GM19455 (cell line): ENCODE measurements around the gene PDE3B.
A peak's percentile ranks its signal among the peaks of the same experiment; 100 is the strongest.
"Not testable (repeated sequence)": the region's sequence is repeated elsewhere in the genome, so short reads cannot be mapped to it uniquely, and the experiment has no call there.

ENCODE experiments used
- ATAC-seq: cut with Tn5 transposase; IDR thresholded peaks from one replicate; pipeline ENCODE4 v1.9.1; 2021; ENCODE audit not compliant: unreplicated experiment

The PDE3B gene

DNA sequence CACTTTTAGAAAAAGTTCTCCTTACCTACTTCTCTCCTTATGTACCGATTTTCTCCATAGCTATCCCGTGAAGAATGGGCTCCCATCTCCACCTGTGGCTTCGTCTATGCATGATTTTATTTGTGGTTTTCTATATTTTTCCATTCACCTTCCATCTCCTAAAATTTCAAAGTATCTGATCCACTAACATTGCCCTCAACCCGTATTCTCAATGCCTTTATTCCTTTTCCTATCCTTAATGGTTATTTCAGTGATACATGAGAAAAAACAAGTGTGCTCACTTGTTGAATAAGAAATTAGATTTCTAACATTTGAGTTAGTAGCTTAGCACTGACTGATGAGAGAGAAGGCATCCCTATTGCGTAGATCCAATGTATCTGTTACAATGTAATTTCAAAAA is 231.6 kb downstream of the PDE3B start:
- no peak for ATAC-seq

DNA sequence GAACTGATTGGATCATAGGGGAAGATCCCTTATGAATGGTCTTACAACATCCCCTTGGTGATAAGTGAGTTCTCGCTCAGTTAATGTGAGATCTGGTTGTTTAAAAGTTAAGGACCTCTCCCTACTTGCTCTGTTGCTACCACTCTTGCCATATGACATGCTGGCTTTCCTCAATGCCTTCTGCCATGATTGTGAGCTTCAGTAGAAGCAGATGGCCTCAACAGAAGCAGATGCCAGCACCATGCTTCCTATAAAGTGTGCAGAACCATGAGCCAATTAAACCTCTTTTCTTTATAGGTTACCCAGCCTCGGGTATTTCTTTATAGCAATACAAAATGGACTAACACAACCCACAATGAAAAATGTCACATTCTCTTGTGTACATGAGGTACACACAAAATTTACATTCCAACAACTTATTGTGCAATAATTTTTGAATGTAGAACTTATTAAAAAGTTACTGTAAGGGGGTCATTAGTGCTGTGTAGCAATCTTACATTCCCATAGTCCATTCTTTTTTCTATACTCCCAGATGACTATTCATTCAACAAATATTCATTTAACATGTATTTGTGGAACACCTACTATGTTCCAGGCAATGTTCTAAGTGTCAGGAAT is 238.1 kb downstream of the PDE3B start:
- no peak for ATAC-seq

DNA sequence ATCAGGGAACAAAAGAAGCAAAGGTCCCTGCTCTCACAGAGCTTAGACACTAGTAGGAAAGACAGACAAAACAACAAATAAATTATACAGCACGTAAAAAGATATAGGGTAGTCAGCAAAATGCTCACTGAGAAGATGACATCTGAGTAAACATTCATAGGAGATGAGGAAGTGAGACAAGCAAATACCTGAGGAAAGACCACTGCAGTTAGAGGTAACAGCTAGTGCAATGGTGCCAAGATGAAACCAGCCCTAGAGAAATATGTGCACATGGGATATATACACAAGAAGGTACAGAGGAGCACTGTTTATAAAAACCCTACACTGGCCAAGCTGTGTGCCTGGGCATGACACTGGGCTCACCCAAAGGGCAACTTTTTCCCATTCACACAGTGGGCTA is 238.6 kb downstream of the PDE3B start:
- ATAC-seq: no peak

DNA sequence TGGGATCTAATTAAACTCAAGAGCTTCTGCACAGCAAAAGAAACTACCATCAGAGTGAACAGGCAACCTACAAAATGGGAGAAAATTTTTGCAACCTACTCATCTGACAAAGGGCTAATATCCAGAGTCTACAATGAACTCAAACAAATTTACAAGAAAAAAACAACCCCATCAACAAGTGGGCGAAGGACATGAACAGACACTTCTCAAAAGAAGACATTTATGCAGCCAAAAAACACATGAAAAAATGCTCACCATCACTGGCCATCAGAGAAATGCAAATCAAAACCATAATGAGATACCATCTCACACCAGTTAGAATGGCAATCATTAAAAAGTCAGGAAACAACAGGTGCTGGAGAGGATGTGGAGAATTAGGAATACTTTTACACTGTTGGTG is 240.1 kb downstream of the PDE3B start:
- ATAC-seq: not testable (repeated sequence)

DNA sequence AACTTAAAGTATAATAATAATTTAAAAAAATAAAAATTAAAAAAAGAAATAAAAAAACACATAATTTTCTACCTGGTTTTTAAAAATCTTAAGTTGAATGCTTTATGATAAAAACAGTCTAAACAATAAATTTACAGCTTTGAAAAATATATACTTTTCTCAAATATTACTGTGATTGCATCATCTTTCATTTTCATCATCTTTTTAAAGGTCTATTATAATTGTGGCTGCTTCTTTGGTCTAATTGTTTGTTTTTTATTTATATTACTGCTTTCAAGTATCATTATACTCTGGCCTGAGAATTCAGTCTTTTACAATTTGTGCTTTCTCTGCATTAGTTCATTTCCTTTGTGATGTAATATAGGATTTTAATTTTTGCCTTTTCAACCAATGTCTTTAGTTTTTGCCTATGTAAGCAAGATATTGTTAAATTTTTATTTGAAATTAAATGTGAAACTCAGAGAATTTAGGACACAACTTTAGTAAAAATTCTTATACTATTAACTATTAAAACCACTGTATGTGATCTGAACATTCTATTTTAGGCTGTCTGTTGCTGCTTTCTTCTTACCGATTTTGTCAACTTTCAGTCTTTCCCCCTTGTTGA is 241.2 kb downstream of the PDE3B start:
- ATAC-seq: no peak

DNA sequence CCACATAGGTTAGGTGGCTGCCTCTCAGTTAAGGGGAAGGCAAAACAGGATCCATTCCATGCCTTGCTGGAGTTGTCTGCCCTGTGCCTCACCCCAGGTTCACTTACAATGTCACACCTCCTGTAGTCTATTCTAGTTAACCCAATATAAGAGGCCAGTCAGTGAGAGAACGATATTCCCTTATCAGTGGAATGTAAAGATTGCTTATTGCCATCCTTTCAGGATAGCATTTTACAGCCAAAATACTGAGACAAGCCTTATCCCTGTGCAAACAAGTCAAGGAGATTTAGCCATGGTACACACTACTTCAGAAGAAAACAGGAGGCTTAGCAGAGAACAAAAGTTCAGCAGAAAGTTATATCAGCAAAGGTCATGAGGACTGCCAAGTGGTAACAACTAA is 242.9 kb downstream of the PDE3B start:
- ATAC-seq: no peak

DNA sequence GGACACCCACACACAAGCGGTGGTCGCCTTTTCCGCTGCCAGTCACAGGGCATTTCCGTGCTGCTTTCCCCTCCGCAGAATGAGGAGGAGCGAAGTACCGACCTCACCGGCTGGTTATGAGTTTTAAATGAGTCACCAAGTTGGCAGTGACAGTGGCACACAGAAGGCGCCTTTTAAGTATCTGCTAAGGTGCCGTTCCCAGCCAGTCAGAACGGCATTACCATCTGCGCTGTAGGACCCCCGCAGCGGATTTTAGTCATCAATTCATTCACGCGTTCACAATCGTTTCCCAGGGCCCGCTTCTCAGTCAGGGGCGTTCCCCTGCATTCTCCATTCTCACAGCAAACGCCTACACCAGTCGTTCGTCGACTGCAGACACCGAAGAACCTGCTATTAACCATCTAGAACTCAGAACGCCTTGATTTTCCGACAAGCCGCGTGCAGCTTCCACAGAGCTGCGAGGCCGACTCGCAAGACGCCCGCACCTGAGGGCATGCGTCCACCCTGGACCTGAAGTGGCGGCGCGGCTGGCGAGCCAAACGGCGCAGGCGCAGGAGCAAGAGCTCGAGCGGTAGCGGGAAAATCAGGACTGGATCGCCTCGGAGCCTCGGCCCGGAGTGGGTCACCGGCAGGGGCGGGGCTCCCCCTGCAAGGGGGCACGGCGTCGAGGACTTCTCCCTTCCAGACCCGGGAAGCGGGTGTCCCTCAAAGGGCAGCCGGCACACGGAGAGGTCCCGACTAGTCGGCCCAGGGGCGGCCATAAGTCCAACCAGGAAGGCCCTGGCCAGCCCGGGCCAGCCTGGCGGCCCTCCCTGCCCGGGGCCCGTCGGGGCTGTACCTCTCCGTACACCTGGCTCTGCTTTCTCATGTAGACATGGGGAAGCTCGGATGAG is 247.8 kb downstream of the PDE3B start:
- ATAC-seq: peak; percentile 59

DNA sequence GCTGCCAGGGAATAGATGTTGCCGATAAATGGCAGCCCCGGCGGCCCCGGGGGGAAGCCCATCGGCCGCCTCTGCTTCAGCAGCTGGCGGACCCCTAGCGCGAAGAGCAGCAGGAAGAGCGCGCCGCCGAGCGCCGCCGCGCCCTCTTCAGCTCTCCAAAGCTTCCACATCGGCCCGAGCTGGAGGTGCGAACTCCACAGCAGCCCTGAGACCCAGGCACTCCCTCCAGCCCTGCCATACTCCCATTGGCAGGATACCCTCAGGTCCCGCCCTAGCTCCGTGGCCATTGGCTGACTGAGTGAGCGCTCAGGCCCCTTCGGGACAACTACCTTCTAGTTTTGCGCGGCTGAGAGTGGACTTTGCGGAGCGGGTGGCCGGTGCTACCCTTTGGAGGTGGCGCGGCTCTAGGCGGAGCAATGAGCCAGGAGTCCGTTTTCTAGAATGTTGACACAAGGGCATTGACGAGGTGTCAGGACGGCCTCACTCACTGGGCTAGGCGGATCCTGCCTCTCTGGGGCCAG is 248.5 kb downstream of the PDE3B start, which contains the start of gene CYP2R1:
Gene CYP2R1 (minus strand): TSS at position 196 of the 521 bp plus-strand sequence. CDS start 26 bp downstream, at position 170.
- peak; percentile 95 for ATAC-seq

DNA sequence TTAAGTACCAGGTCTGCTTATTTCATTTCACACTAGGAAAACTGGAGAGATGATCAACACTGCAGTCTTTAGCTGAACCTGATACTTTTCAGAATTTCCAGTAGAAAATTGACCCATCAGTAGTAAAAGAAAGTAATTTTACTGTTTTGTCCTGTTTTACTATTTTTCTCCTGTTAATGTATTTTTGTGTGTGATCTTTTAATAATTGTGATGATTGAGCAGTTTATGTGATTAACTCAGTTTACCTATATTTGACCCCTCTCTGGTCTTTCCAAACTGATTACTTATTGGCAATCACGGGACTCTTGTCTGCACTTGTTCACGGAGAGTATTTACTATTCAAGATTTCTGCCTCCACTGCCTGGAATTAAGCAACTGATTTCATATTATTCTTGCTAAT is 249.0 kb downstream of the PDE3B start:
- no peak for ATAC-seq

DNA sequence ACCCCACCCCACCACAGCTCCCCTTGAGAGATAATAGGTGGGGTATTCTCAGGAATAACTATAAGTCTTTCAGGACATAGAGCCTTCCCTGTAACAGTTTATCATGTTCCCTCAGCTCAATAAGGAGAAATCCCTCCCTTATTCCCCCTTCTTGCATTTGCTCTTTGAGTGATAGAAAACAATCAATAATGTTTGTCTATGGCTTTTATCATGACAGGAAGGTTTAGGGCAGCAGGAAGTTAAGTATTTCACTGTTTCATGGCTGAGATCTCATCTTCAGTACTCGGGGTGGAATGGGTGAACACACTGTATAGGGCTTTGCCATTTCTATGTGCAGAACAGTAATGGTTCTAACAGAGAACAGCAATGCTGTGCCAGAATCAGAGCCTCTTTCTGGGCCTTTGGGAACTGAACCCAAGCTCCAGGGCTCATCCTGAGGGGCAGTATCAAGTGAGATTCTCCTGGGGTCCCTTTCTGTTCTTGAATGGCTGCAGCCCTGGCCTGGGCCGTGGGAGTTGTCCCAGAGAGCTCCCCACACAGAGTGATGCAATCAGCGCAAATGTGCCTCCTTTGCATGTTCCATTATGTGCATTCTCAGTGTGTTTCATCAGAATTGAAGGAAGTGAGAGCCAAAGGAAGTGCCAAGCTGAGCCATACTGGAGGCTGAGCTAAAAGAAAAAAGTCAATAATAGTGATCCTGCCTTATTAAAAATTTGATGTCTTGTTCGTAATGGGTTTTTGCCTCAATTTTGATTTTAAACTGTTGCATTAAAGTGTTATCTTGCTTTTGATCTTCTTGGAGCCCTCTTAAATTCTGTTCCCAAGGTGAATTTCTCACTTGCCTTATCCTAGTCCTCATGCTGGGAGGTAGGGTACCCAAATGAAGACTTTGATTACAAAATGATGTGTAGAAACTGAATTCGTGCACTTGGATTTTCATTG is 251.3 kb downstream of the PDE3B start:
- ATAC-seq: no peak

DNA sequence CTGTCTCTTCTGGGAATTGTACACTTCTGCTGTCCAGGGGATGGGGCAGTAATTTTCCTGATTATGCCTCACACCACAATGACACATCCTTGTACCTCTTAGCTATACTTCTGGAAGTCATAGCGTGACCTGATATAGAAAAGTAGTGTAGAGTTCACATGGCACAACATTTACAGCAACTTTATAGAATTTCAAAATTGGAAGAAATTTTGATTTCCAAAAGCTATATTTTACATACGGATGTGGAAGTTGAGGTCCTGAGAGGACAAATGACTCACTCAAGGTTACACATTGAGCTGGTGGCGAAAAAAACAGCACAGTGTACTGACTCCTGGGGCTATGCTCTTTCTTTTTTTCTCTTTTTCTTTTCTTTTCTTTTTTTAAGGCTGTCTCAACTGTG is 254.8 kb downstream of the PDE3B start:
- ATAC-seq: no peak

DNA sequence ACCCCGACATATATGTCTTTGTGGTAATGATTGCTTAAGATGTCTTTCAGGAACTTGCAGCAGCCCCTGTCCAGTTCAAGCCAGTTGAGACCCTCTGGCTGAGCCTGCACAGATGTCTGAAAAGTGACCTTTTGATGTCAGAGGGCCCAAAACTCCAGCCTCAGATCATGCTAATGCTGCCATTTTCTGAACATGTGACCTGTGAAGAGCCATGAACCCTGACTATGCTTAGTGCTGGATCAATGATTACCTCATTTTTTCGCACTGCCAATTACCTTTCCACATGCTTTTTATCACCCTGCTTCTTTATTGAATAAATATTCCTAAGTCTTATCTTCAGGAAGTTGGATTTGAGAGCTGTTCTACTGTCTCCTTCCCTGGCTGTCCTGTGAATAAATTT is 255.3 kb downstream of the PDE3B start:
- no peak for ATAC-seq

DNA sequence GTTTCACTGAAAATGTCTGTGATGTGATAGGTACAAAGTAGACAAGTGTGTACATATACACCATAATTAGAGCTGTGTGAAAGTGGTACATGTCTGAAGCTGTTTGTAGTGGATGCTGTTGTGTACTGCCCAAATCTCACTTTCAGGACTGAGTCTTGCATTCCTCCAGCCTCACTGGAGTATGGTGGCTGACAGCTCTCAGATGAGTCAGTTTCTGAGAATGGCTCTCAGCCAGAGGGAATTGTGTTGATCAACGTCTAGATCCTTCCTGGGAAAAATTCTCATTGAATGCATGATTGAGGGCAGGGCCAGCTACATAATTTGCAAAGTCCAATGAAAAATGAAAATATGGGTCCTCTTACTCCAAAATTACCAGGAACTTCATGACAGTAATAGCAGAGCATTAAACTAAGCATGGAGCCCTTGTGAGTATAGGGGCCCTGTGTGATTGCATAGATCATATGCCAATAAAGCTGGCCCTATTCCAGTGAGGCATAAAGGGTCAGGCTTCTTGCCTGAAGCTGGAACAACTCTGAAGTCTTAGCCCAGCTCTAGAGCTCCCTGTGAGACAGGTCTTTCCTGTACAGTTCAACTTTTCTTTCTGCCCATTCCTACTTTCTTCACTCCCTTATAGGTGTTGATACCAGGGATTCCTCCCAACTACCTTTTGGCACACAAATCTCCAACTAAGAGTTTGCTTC is 259.2 kb downstream of the PDE3B start:
- no peak for ATAC-seq

DNA sequence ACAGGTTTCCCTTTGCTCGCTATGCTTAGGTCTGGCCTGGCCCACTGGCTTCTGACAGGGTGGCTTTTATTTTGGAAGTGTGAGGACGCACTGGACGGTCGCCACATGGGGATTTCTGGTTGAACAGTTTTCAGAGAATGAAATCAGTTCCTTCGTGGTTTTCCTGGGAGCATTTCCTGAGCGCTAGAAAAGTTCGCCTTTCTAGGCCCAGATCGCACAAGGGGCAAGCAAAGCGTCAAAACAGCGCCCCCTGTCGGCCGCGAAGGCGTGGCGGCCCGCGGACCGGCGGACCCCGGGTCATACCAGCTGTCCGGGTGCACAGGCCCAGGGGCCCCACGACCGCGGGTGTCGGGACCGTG is 261.1 kb downstream of the PDE3B start:
- ATAC-seq: peak; percentile 59

DNA sequence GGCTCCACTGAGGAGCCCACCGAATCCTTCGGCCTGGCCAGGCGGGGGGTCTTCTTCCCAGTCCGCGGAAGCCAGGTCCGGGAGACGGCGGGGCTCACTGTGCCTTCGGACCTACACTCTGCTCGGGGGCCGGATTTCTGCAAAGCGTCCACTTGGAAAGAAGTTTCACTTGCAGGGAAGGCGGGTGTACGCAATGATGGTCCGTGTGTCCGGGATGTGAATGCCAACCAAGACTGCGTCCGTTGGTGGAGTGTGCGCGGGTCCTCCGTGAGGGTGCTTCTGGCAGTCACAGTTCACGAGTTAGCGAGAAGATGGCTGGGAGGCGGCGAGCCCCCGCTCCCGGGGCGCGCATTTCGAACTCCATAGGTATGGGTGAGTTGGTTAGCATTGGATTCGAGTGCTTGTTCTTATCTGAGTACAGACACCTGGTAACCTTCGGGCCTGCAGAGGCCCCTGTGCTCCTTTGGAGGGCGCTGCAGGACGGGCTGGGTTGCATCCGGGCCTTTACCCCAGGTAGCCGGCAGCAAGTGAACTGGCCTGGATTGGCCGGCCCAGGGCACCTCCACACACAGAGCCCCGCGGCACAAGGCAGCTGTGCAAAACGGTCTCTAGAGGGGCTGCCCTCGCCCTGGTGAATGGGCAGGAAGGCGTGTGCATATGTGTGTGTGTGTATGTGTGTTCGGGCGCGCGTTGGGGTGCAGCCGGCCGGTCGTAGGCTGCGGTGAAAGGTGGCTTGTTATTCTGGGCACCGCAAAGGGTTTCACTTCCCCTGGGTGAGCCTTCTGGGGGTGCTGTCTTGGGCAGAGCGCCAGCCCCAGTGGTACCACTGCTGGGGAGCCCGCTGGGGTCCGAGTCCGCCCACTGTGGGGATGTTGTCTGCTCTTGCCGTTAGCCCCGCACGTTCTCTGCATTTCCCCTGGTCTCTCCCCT is 261.8 kb downstream of the PDE3B start:
- ATAC-seq: peak; percentile 54

DNA sequence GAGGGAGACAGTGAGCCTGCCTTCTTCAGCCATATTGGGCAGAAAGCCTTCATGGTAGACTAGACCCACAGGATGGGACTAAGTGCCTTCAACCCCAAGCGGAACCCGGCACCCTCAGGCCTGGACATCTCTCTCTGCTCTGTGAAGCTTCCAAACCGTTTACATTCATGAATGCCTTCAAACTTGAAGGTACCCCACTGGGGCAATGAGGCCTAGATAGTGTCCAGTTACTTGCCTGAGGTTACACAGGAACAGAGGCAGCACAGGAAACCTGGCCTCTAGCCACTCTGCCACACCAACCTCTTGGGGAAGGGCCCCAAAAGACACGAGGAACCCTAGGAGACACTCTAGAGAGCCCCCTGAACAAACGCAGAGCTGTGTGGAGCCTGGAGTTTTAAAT is 263.0 kb downstream of the PDE3B start:
- no peak for ATAC-seq

DNA sequence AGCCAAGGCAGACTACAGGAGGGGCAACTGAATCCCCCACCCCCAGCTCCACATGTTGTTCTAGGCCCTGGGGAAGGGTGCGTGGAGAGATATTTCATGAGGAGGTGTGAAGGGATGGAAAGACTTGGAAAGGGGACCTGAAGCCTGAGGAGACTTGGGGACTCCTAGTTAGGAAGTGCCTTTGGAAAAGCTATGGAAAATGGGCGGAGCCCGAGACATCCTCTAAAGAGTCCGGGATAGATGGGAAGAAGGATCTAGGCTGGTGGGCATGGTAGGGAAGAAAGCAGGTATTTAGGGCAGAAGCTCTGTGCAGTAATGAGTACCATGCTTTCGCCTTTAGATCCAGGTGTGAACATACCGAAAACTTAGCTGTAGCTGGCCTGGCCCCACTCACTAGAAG is 263.4 kb downstream of the PDE3B start:
- ATAC-seq: no peak

DNA sequence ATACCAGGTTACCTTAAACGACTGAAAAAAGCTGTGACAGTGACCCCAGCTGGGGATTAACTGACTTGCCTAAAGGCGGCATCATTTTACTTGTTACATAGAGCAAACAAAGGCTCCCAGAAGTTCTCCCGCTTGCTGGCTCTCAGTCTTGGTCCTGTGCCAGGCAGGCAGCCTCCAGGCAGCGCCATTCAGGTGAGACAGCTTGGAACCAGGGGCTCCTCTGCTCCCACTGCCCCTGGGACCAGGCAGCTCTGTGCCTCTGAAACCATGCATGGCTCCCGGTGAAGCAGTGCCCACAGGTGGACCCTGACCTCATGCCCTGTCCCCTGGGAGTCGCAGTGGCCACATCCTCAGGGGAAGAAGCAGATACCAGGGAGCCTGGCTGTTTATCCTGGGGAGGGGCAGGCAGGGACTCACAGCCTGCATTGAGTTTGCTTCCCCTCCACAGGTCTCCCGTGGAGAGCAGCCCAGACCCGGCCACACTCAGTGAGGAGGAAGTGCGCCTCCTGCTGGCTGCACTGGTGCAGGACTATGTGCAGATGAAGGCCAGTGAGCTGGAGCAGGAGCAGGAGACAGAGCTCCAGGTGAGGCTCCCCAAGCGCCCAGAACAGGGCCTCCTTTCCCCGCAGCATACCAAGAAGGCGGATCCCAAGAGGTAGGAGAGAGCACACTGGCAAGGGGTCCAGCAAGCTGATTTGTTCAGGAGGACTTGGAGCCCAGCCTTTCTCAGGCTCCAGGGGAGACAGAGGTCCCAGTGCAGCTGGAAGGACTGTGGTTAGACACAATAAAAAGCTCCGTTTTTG is 264.0 kb downstream of the PDE3B start:
- peak; percentile 51 for ATAC-seq
